Activated T-cell treated with anti-CD3 and anti-CD28 coated beads, Interleukin-2, amount 50 U/mL, for 48 hours (primary cell): Measurements from ENCODE around the gene SUN2.
A peak's percentile ranks its signal among the peaks of the same experiment; 100 is the strongest.

Experiments
- DNase-seq, 2 experiments: peaks; one replicate each; pipeline ENCODE4 v3.0.0-alpha.2; 2020

Gene SUN2

GRCh38 chr22:38734421-38735100 is 21.2 kb downstream of the SUN2 start:
- DNase-seq: no peak

- DNase-seq: peak in 1 of 2 experiments; percentile 31
Measured at GRCh38 chr22:38733724-38734381, 21.9 kb downstream of the SUN2 start.

- DNase-seq: peak; percentile 73 to 74
Measured at GRCh38 chr22:38733329-38733723, 22.5 kb downstream of the SUN2 start.

GRCh38 chr22:38732251-38732815 is 23.5 kb downstream of the SUN2 start:
- peak in 1 of 2 experiments; percentile 30 for DNase-seq

- peak in 1 of 2 experiments; percentile 28 for DNase-seq
Measured at GRCh38 chr22:38731703-38732161, 24.1 kb downstream of the SUN2 start.

- no peak for DNase-seq
Measured at GRCh38 chr22:38730411-38730871, 25.4 kb downstream of the SUN2 start.

GRCh38 chr22:38729946-38730345 is 25.9 kb downstream of the SUN2 start:
- no peak for DNase-seq

- no peak for DNase-seq
Measured at GRCh38 chr22:38728871-38729796, 26.7 kb downstream of the SUN2 start.

GRCh38 chr22:38727530-38728451 is 28.0 kb downstream of the SUN2 start:
- no peak for DNase-seq

- no peak for DNase-seq
Measured at GRCh38 chr22:38727123-38727522, 28.7 kb downstream of the SUN2 start.

- DNase-seq: no peak
Measured at GRCh38 chr22:38725900-38726655, 29.7 kb downstream of the SUN2 start.

- no peak for DNase-seq
Measured at GRCh38 chr22:38724926-38725571, 30.7 kb downstream of the SUN2 start.

GRCh38 chr22:38724176-38724575 is 31.6 kb downstream of the SUN2 start:
- no peak for DNase-seq

- DNase-seq: no peak
Measured at GRCh38 chr22:38721551-38721950, 34.2 kb downstream of the SUN2 start.

- no peak for DNase-seq
Measured at GRCh38 chr22:38720350-38720749, 35.4 kb downstream of the SUN2 start.

- no peak for DNase-seq
Measured at GRCh38 chr22:38719196-38719595, 36.6 kb downstream of the SUN2 start.

- no peak for DNase-seq
Measured at GRCh38 chr22:38718414-38718813, 37.4 kb downstream of the SUN2 start.

- DNase-seq: no peak
Measured at GRCh38 chr22:38717244-38717643, 38.6 kb downstream of the SUN2 start.

GRCh38 chr22:38716826-38717225 is 39.0 kb downstream of the SUN2 start:
- no peak for DNase-seq

- DNase-seq: no peak
Measured at GRCh38 chr22:38716271-38716670, 39.5 kb downstream of the SUN2 start.
